ENCODE measurements around the gene PACSIN2. TPM values are rescaled to one million over a fixed set of nuclear protein-coding genes. Genes with fewer than 3 reads are reported as not detected.

The PACSIN2 gene
- total and polyA plus RNA-seq, 2 of the 13 experiments (the other 11 are each of a cell fraction or from before 2014, with no cell fraction given): 54.1 to 68.8 TPM

- TF ChIP-seq ZNF205 (CRISPR knock-in tag; IDR thresholded peaks at IDR 0.05) (no peak; the same call in 1 of the 2 replicates), SMARCE1 (IDR thresholded peaks at IDR 0.05; ENCODE audit: borderline replicate concordance) (no peak), ZNF563 (CRISPR knock-in tag; IDR thresholded peaks at IDR 0.05) (peak; percentile 97), IRX3 (CRISPR knock-in tag; IDR thresholded peaks at IDR 0.05; ENCODE audit: borderline replicate concordance, low read depth) (peak; percentile 87), ARHGAP35 (CRISPR knock-in tag; IDR thresholded peaks at IDR 0.05; ENCODE audit: borderline replicate concordance) (peak; percentile 71), ZNF616 (CRISPR knock-in tag; IDR thresholded peaks at IDR 0.05; ENCODE audit: low read depth) (peak; percentile 92; the same call in 1 of the 2 replicates), ETV5 (CRISPR knock-in tag; IDR thresholded peaks at IDR 0.05; ENCODE audit: borderline replicate concordance) (peak; percentile 30), RARG (CRISPR knock-in tag; IDR thresholded peaks at IDR 0.05; ENCODE audit: low read depth) (0 out of 2 replicates have a peak, but pooled peaks have one; percentile 46), SRSF4 (IDR thresholded peaks at IDR 0.05; ENCODE audit: low read depth, low read length, poor library complexity, severe bottlenecking) (no peak), ZNF605 (CRISPR knock-in tag; IDR thresholded peaks at IDR 0.05) (peak; percentile 71; the same call in 1 of the 2 replicates), ZNF691 (CRISPR knock-in tag; IDR thresholded peaks at IDR 0.05; ENCODE audit: borderline replicate concordance, low read depth) (peak; percentile 58; the same call in 1 of the 2 replicates), ARID2 (CRISPR knock-in tag; IDR thresholded peaks at IDR 0.05; ENCODE audit: borderline replicate concordance) (no peak), PAF1 (CRISPR knock-in tag; IDR thresholded peaks at IDR 0.05) (no peak), SALL1 (CRISPR knock-in tag; IDR thresholded peaks at IDR 0.05) (peak; percentile 97), MED13 (CRISPR knock-in tag; IDR thresholded peaks at IDR 0.05) (peak; percentile 87), THAP11 (CRISPR knock-in tag; IDR thresholded peaks at IDR 0.05) (peak; percentile 63; the same call in 1 of the 2 replicates), ELK4 (CRISPR knock-in tag; IDR thresholded peaks at IDR 0.05; ENCODE audit: borderline replicate concordance) (peak; percentile 82; the same call in 1 of the 2 replicates), PRMT3 (CRISPR knock-in tag; IDR thresholded peaks at IDR 0.05; ENCODE audit: borderline replicate concordance, low read depth) (peak; percentile 94; the same call in 1 of the 2 replicates), SP4 (CRISPR knock-in tag; IDR thresholded peaks at IDR 0.05) (peak; percentile 95), ZSCAN22 (CRISPR knock-in tag; IDR thresholded peaks at IDR 0.05) (peak; percentile 87; the same call in 1 of the 2 replicates), ZBTB25 (CRISPR knock-in tag; IDR thresholded peaks at IDR 0.05) (0 out of 2 replicates have a peak, but pooled peaks have one; percentile 29)
- TF ChIP-seq, protein P1, sequence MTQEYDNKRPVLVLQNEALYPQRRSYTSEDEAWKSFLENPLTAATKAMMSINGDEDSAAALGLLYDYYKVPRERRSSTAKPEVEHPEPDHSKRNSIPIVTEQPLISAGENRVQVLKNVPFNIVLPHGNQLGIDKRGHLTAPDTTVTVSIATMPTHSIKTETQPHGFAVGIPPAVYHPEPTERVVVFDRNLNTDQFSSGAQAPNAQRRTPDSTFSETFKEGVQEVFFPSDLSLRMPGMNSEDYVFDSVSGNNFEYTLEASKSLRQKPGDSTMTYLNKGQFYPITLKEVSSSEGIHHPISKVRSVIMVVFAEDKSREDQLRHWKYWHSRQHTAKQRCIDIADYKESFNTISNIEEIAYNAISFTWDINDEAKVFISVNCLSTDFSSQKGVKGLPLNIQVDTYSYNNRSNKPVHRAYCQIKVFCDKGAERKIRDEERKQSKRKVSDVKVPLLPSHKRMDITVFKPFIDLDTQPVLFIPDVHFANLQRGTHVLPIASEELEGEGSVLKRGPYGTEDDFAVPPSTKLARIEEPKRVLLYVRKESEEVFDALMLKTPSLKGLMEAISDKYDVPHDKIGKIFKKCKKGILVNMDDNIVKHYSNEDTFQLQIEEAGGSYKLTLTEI (CRISPR knock-in tag; conservative IDR thresholded peaks at IDR 0.05): no peak; the same call in 1 of the 2 replicates
- TF ChIP-seq, protein P2, sequence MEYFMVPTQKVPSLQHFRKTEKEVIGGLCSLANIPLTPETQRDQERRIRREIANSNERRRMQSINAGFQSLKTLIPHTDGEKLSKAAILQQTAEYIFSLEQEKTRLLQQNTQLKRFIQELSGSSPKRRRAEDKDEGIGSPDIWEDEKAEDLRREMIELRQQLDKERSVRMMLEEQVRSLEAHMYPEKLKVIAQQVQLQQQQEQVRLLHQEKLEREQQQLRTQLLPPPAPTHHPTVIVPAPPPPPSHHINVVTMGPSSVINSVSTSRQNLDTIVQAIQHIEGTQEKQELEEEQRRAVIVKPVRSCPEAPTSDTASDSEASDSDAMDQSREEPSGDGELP (IDR thresholded peaks at IDR 0.05; ENCODE audit: borderline replicate concordance, low read depth): peak; percentile 94
These were observed 157.9 kb downstream of the PACSIN2 start, which contains the start of gene ARFGAP3 (continued) for GRCh38 chr22:42856865-42857704.
